WERI-Rb-1 (cell line): Measurements from ENCODE around the gene RASSF10.

Experiments
- DNase-seq: peaks from one replicate; pipeline ENCODE4 v3.0.0-alpha.2; 2020
- H3K27ac ChIP-seq: fragments of 250-450 bp; sonication (Bioruptor Pico); 2 replicates; pipeline ENCODE4 v1.5.1; 2020; ENCODE audit warnings: mild to moderate bottlenecking, moderate library complexity
- H3K27me3 ChIP-seq: fragments of 250-450 bp; sonication (Bioruptor Pico); 2 replicates; pipeline ENCODE4 v1.5.1; 2021; ENCODE audit warnings: mild to moderate bottlenecking, low read depth, moderate library complexity; ENCODE audit not compliant: insufficient read depth, severe bottlenecking
- H3K36me3 ChIP-seq: fragments of 250-450 bp; sonication (Bioruptor Pico); 2 replicates; pipeline ENCODE4 v1.5.1; 2020; ENCODE audit warnings: mild to moderate bottlenecking, moderate library complexity
- H3K4me3 ChIP-seq: 2 replicates; pipeline ENCODE4 v1.5.1; 2011; ENCODE audit warnings: low read depth, mild to moderate bottlenecking, control low read depth, low read length
- H3K9me3 ChIP-seq: fragments of 250-450 bp; sonication (Bioruptor Pico); 2 replicates; pipeline ENCODE4 v1.5.1; 2021; ENCODE audit warnings: mild to moderate bottlenecking, moderate library complexity; ENCODE audit not compliant: severe bottlenecking
- TF ChIP-seq, protein P1 (sequence below): IDR thresholded peaks from 2 replicates; pipeline ENCODE4 v1.5.1; 2011; ENCODE audit warnings: low read depth, mild to moderate bottlenecking, control low read depth, inconsistent platforms, low read length

Gene RASSF10

DNA sequence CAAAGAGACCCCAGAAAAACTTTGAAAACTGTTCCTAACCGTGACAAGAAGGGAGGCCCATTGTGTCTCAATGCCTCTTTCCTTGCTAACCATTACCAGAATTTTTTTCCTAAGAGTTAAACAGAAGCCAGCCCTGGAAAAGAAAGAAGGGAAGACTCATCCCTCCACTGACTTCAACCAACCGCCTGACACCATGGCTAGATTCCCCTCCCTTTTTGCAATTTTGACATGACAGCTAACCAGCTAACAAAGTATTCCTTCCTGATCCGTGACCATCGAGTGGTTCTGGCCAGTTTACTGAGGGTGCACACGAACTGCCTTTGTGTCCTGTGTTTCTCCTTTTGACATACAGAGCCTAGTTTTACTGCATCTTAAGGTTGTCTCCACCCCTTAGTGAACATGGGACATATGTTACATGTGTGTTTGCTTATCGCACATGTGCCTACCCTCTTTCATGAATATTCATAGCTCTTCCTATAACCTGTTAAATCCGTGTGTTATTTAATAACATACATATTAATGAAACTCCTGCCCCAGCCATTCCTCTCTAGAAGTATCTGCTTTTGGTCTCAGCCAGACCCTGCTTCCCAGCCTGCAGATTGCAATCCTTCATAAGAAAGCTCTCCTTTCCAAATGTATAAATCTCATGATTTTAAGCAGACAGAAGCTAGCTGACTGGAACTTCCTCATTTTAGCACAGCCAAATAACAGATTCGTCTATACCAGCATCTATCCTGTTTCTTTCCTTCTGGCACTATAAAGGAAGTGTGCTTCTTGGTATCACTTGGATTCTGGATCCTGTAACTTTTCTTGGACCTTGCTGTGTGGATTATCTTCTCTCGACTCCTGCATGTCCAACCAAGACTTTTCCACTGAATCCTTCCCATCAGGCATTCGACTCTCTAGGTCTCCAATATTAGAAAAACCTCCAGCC lies 37.8 kb downstream of the RASSF10 start:
- no peaks in the 10 kb centered on the region for H3K36me3 ChIP-seq
- peaks cover 82% of the 10 kb centered on the region for H3K27me3 ChIP-seq
- no peak overlapping the region for H3K4me3 ChIP-seq
- H3K9me3 ChIP-seq, result peaks cover 3% of the 10 kb centered on the region
- DNase-seq, result no peak
- TF ChIP-seq, protein P1, sequence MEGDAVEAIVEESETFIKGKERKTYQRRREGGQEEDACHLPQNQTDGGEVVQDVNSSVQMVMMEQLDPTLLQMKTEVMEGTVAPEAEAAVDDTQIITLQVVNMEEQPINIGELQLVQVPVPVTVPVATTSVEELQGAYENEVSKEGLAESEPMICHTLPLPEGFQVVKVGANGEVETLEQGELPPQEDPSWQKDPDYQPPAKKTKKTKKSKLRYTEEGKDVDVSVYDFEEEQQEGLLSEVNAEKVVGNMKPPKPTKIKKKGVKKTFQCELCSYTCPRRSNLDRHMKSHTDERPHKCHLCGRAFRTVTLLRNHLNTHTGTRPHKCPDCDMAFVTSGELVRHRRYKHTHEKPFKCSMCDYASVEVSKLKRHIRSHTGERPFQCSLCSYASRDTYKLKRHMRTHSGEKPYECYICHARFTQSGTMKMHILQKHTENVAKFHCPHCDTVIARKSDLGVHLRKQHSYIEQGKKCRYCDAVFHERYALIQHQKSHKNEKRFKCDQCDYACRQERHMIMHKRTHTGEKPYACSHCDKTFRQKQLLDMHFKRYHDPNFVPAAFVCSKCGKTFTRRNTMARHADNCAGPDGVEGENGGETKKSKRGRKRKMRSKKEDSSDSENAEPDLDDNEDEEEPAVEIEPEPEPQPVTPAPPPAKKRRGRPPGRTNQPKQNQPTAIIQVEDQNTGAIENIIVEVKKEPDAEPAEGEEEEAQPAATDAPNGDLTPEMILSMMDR, result no peak
- no peak overlapping the region for H3K27ac ChIP-seq

DNA sequence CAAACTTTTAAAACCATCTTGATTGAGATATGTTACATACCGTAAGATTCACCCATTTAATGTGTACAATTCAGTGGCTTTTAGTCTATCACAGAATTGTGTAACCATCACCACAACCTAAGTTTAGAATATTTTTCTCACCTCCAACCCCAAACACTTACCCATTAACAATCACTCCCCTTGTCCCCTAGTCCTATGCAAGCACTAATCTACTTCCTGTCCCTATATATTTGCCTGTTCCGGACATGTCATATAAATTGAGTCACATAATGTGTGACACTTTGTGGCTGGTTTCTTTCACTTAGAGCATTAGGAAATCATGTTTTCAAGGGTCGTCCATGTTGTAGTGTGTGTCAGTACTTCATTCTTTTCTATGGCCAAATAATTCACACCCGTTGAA lies 38.8 kb downstream of the RASSF10 start:
- TF ChIP-seq, protein P1, result no peak
- no peak for DNase-seq

GRCh38 chr11:13051257-13051656 lies 42.1 kb downstream of the RASSF10 start:
- TF ChIP-seq, protein P1, result no peak
- Histone ChIP-seq H3K4me3 (no peak overlapping the region), H3K27ac (no peak overlapping the region), H3K9me3 (peaks cover 3% of the 10 kb centered on the region), H3K36me3 (no peaks in the 10 kb centered on the region), H3K27me3 (peaks cover 71% of the 10 kb centered on the region)
- no peak for DNase-seq

More for the DNA sequence above, 38.8 kb downstream of the RASSF10 start:
- no peak overlapping the region for H3K27ac ChIP-seq
- H3K4me3 ChIP-seq, result no peak overlapping the region
- H3K27me3 ChIP-seq, result peaks cover 78% of the 10 kb centered on the region
- peaks cover 3% of the 10 kb centered on the region for H3K9me3 ChIP-seq
- no peaks in the 10 kb centered on the region for H3K36me3 ChIP-seq

GRCh38 chr11:13052130-13052571 lies 43.0 kb downstream of the RASSF10 start:
- H3K27me3 ChIP-seq, result peaks cover 65% of the 10 kb centered on the region
- H3K4me3 ChIP-seq, result no peak overlapping the region
- no peak for DNase-seq
- TF ChIP-seq, protein P1, result no peak
- no peak overlapping the region for H3K27ac ChIP-seq
- no peaks in the 10 kb centered on the region for H3K36me3 ChIP-seq
- peaks cover 3% of the 10 kb centered on the region for H3K9me3 ChIP-seq

DNA sequence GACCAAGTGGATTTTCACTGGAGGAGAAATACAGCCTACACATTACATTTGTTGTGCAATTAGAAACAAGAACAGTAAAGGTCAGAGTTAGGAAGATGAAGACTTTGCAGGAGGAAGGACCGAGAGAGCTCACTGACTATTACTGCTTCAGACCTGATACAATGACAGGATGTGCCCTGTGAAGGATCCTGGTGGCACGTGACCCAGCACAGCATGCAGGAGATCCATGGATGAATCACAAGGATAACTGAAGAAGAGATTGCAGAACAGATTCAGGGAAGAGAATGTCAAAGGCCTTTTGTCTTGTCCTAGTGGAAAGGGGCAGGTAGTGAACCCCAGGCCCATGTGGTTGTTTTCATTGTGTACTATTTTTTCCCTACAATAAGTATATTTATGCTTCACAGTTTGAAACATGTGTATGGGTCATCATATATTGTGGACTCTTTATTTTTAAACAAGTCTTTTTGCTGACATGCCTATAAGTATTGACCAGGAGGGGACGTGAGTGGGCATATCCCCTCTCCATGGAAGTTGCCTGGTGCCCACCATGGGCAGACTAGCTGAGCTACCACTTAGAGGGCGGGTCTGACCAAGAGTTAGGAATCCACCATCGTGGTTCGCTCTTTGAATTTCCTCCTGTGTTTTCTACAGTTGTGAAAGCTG lies 44.3 kb downstream of the RASSF10 start:
- no peak for DNase-seq
- Histone ChIP-seq H3K27me3 (peaks cover 57% of the 10 kb centered on the region), H3K36me3 (no peaks in the 10 kb centered on the region), H3K4me3 (no peak overlapping the region), H3K27ac (no peak overlapping the region), H3K9me3 (peaks cover 3% of the 10 kb centered on the region)
- TF ChIP-seq, protein P1, result no peak
